GM12878 (cell line): Measurements from ENCODE around the gene DGKI. TPM values are rescaled to one million over a fixed set of nuclear protein-coding genes. Genes with fewer than 3 reads are reported as not detected.
A peak's percentile ranks its signal among the peaks of the same experiment; 100 is the strongest.

Source experiments
- ATAC-seq: fragments of 200-7000 bp; cut with Tn5 transposase; 3 replicates; pipeline ENCODE4 v1.9.1; 2020; ENCODE audit warnings: mild to moderate bottlenecking, moderate library complexity
- BruUV-seq: library from RNA; stranded (reverse); fragments of 400-500 nt; replicated peaks from 2 replicates; lab custom pipeline; 2021; lab: Mats Ljungman, UMichigan
- CTCF ChIA-PET: fragments of 300-600 bp; sonication (Branson Sonifier 250); formaldehyde crosslinking; extraction: SDS; loops from one replicate; lab custom pipeline; 2021; ENCODE audit warnings: inconsistent platforms; lab: Yijun Ruan, JAX
- POLR2A ChIA-PET: fragments of 350-600 bp; formaldehyde crosslinking; extraction: SDS; loops from one replicate; lab custom pipeline; 2021; ENCODE audit warnings: inconsistent platforms; lab: Charles Lee
- RAD21 ChIA-PET: fragments of 300-600 bp; sonication (Branson Sonifier 250); formaldehyde crosslinking; loops from one replicate; lab custom pipeline; 2023; ENCODE audit warnings: antibody characterized with exemption; ENCODE audit not compliant: unreplicated experiment; lab: Charles Lee
- SMC1A ChIA-PET: fragments of 300-600 bp; sonication (Branson Sonifier 250); formaldehyde crosslinking; loops from one replicate; lab custom pipeline; 2023; ENCODE audit not compliant: unreplicated experiment, uncharacterized antibody; lab: Charles Lee
- DNase-seq: peaks from one replicate; pipeline ENCODE4 v3.0.0-alpha.2; 2011; ENCODE audit warnings: low read depth, low spot score
- FAIRE-seq: peaks from 3 replicates; lab custom pipeline; 2011; peaks lifted over from hg19 to GRCh38; lab: Jason Lieb, UNC
- H2AFZ ChIP-seq: 2 replicates; pipeline ENCODE4 v1.6.0; 2011; ENCODE audit warnings: low read depth, low read length, control low read depth; ENCODE audit not compliant: control insufficient read depth
- H3K27ac ChIP-seq: 2 replicates; pipeline ENCODE4 v1.5.1; 2011; ENCODE audit warnings: control low read depth; ENCODE audit not compliant: control insufficient read depth, insufficient read depth
- H3K27me3 ChIP-seq, 2 experiments: replicated peaks in 1 of 2; 2 replicates each; pipeline versions ENCODE4 v1.6.0 to v1.6.1; 2011; ENCODE audit warnings: low read length in 1 of 2; ENCODE audit not compliant: control insufficient read depth in 2 of 2, insufficient read depth in 2 of 2
- H3K36me3 ChIP-seq, 2 experiments: 2 replicates each; pipeline ENCODE4 v1.5.1; 2011; ENCODE audit warnings: low read length in 1 of 2; ENCODE audit not compliant: control insufficient read depth in 2 of 2, insufficient read depth in 2 of 2
- H3K4me1 ChIP-seq: 2 replicates; pipeline ENCODE4 v1.6.1; 2011; ENCODE audit warnings: mild to moderate bottlenecking, low read length, moderate library complexity, mixed read lengths; ENCODE audit not compliant: control insufficient read depth, insufficient read depth
- H3K4me2 ChIP-seq: 2 replicates; pipeline ENCODE4 v1.6.0; 2011; ENCODE audit warnings: control low read depth; ENCODE audit not compliant: control insufficient read depth, insufficient read depth
- H3K4me3 ChIP-seq: fragments of 200-600 bp; sonication (generic); 2 replicates; pipeline ENCODE4 v1.5.1; 2016
- H3K79me2 ChIP-seq: 2 replicates; pipeline ENCODE4 v1.6.0; 2011; ENCODE audit warnings: low read length; ENCODE audit not compliant: control insufficient read depth, insufficient read depth
- H3K9ac ChIP-seq: 2 replicates; pipeline ENCODE4 v1.8.0; 2011; ENCODE audit warnings: low read length, control low read depth, mixed read lengths; ENCODE audit not compliant: control insufficient read depth, insufficient read depth
- H3K9me3 ChIP-seq: replicated peaks from 3 replicates; pipeline ENCODE4 v1.5.1; 2011; ENCODE audit warnings: mild to moderate bottlenecking, low read length; ENCODE audit not compliant: control insufficient read depth, insufficient read depth
- H4K20me1 ChIP-seq: 2 replicates; pipeline ENCODE4 v1.6.0; 2011; ENCODE audit not compliant: control insufficient read depth, insufficient read depth
- CTCF ChIP-seq, 3 experiments: IDR thresholded peaks in 2 of 3; conservative IDR thresholded peaks in 1 of 3; 2 replicates each; pipeline ENCODE4 v1.5.1; 2011; ENCODE audit warnings: low read depth in 3 of 3, low read length in 3 of 3, mild to moderate bottlenecking in 3 of 3, control low read depth in 2 of 3, moderate library complexity in 2 of 3, inconsistent platforms in 1 of 3, mixed read lengths in 1 of 3; ENCODE audit not compliant: control insufficient read depth in 2 of 3, insufficient read depth in 1 of 3; ENCODE audit errors: extremely low read depth in 1 of 3
- EP300 ChIP-seq, 2 experiments: fragments of 150-350 bp in 1 of 2; IDR thresholded peaks; 2 replicates each; pipeline ENCODE4 v1.6.1; 2011 to 2012; ENCODE audit warnings: low read depth in 2 of 2, low read length in 2 of 2, borderline replicate concordance in 1 of 2, improper control_type of control experiment in 1 of 2, inconsistent platforms in 1 of 2; ENCODE audit not compliant: control insufficient read depth in 1 of 2
- MLLT1 ChIP-seq: fragments of 450-650 bp; IDR thresholded peaks from 2 replicates; pipeline ENCODE4 v1.6.1; 2016; ENCODE audit warnings: mild to moderate bottlenecking
- NR2C2 ChIP-seq: IDR thresholded peaks from 2 replicates; pipeline ENCODE4 v1.6.1; 2011; ENCODE audit warnings: borderline replicate concordance, low read depth; ENCODE audit not compliant: control insufficient read depth, insufficient read length
- PAX5 ChIP-seq: IDR thresholded peaks from 2 replicates; pipeline ENCODE4 v1.6.1; 2011; ENCODE audit warnings: low read depth, low read length, borderline replicate concordance
- RB1 ChIP-seq: fragments of 450-650 bp; formaldehyde crosslinking; IDR thresholded peaks from 2 replicates; pipeline ENCODE4 v1.6.1; 2017; ENCODE audit warnings: mild to moderate bottlenecking, borderline replicate concordance
- SIX5 ChIP-seq: IDR thresholded peaks from 2 replicates; pipeline ENCODE4 v1.6.1; 2011; ENCODE audit warnings: mild to moderate bottlenecking, low read depth, low read length, moderate library complexity; ENCODE audit not compliant: severe bottlenecking
- SKIL ChIP-seq: fragments of 450-650 bp; IDR thresholded peaks from 2 replicates; pipeline ENCODE4 v1.6.1; 2017; ENCODE audit warnings: mild to moderate bottlenecking, low read depth, inconsistent platforms; ENCODE audit not compliant: poor library complexity, severe bottlenecking
- SMC3 ChIP-seq: IDR thresholded peaks from 2 replicates; pipeline ENCODE4 v1.6.1; 2011; ENCODE audit warnings: low read length, improper control_type of control experiment, borderline replicate concordance
- STAT3 ChIP-seq: IDR thresholded peaks from 2 replicates; pipeline ENCODE4 v1.6.1; 2011; ENCODE audit warnings: low read depth, low read length, improper control_type of control experiment
- ZBTB40 ChIP-seq: fragments of 450-650 bp; IDR thresholded peaks from 2 replicates; pipeline ENCODE4 v1.6.1; 2016; ENCODE audit warnings: mild to moderate bottlenecking, moderate library complexity, borderline replicate concordance
- WGBS: methylation state at CpG from one replicate; pipeline ENCODE4 v1.1.6; 2016; ENCODE audit warnings: low lambda C conversion rate; ENCODE audit not compliant: insufficient replicate concordance, insufficient coverage; ENCODE audit errors: missing lambda C conversion rate; 5-methylcytosine and 5-hydroxymethylcytosine counted together
- in situ Hi-C: fragments of 300-500 bp; cut with MboI; formaldehyde crosslinking; loops from 9 replicates; pipeline ENCODE4 v1.14.3; 2018; ENCODE audit warnings: mixed read lengths
- intact Hi-C: fragments of 100-400 bp; cut with micrococcal nuclease; formaldehyde crosslinking; loops from one replicate; pipeline ENCODE4 v1.14.2; 2022; ENCODE audit not compliant: unreplicated experiment
- polyA plus RNA-seq, 11 experiments: library from polyadenylated mRNA; depleted of rRNA in 4 of 11; unstranded in 6 of 11; stranded (reverse) in 5 of 11; fragments of >200 nt; fragmentation: Nextera tagmentation in 4 of 11; fragmentation: Illumina TruSeq in 1 of 11; extraction: Ambion mirVana in 4 of 11; extraction: Trizol in 1 of 11; gene quantifications; 1 replicate in 1 of 11; 2 replicates in 10 of 11; pipeline versions ENCODE4 v1.2.1 to v1.2.3, GENCODE V29; 2011 to 2016; ENCODE audit warnings: inconsistent platforms in 2 of 11, missing spikeins in 2 of 11, low read depth in 1 of 11
- total RNA-seq, 4 experiments: library from RNA; depleted of rRNA in 3 of 4; stranded (reverse); fragments of >200 nt in 3 of 4; fragmentation: Illumina TruSeq in 1 of 4; extraction: Trizol in 1 of 4; gene quantifications; 2 replicates each; pipeline versions ENCODE4 v1.2.1 to v1.2.3, GENCODE V29; 2013 to 2021

Gene DGKI
- total and polyA plus RNA-seq, 10 of the 15 experiments (the other 5 are each of a cell fraction or from before 2014, with no cell fraction given): 10.4 to 37.1 (median 22.1) TPM

GRCh38 chr7:137592232-137592896 is 254.4 kb downstream of the DGKI start:
- Histone ChIP-seq H2AFZ (no peak overlapping the region), H3K9ac (no peak overlapping the region), H4K20me1 (no peaks in the 10 kb centered on the region), H3K27ac (no peak overlapping the region), H3K27me3 (no peaks in the 10 kb centered on the region), H3K9me3 (no peaks in the 10 kb centered on the region), H3K4me1 (no peaks in the 10 kb centered on the region), H3K4me3 (no peak overlapping the region), H3K36me3 (no peaks in the 10 kb centered on the region), H3K4me2 (no peak overlapping the region), H3K79me2 (no peaks in the 10 kb centered on the region)
- ChIA-PET SMC1A (interaction anchor here (0.8 to 2.2 kb wide), 17 partner anchors 9 to 634 kb away, joined by 3 to 23 read pairs (median 3); no protein-coding TSS in a partner anchor), RAD21 (interaction anchor here (0.9 to 2.4 kb wide), 12 partner anchors 9 to 488 kb away, joined by 3 to 8 read pairs (median 4); no protein-coding TSS in a partner anchor), POLR2A (no interaction called here), CTCF (interaction anchor here (0.8 to 4.5 kb wide), 29 partner anchors 11 to 1477 kb away, joined by 3 to 51 read pairs (median 4); no protein-coding TSS in a partner anchor)
- peak; percentile 89 for ATAC-seq
- in situ Hi-C loops (loop anchor here (25.0 kb wide), 1 partner anchor 430 kb away; no protein-coding TSS in a partner anchor), intact Hi-C loops (loop anchor here (5.0 to 10.0 kb wide), 4 partner anchors 128 to 1790 kb away; no protein-coding TSS in a partner anchor)
- 29% methylated on average over 6 of the region's 6 CpGs for WGBS
- peak; percentile 80 for FAIRE-seq
- no peak for DNase-seq
- no TSS peak for BruUV-seq
- TF ChIP-seq SKIL (no peak), SMC3 (peak; percentile 64), STAT3 (no peak), ZBTB40 (no peak), EP300 (IDR thresholded peaks at IDR 0.05; ENCODE audit: borderline replicate concordance in 1 of 2, control insufficient read depth in 1 of 2, low read depth in 2 of 2, low read length in 2 of 2) (0 out of 4 replicates have a peak, but pooled peaks of 1 of the 2 experiments have one; percentile 22), SIX5 (no peak), RB1 (no peak), NR2C2 (no peak), PAX5 (peak; percentile 84), CTCF (IDR thresholded peaks at IDR 0.05 in 2 of 3, conservative IDR thresholded peaks at IDR 0.05 in 1 of 3; ENCODE audit: control insufficient read depth in 2 of 3, extremely low read depth in 1 of 3, insufficient read depth in 1 of 3, low read depth in 3 of 3, low read length in 3 of 3) (peak; percentile 56 to 87 (median 58); a peak in 5 of 6 replicates), MLLT1 (no peak)
